Breast epithelium (tissue), 4 donors: Measurements from ENCODE around the gene ALKBH1. TPM values are rescaled to one million over a fixed set of nuclear protein-coding genes. Genes with fewer than 3 reads are reported as not detected.
"Not testable (repeated sequence)": the region's sequence is repeated elsewhere in the genome, so short reads cannot be mapped to it uniquely, and the experiment has no call there.

Experiments used
- DNase-seq, 2 donors: peaks; one replicate each; pipeline ENCODE4 v3.0.0-alpha.2; 2019; ENCODE audit warnings: low spot score in 2 of 2
- H3K27ac ChIP-seq, 2 donors: fragments of 200-600 bp; sonication (generic) in 1 of 2; one replicate each; pipeline ENCODE4 v1.5.1; 2016 to 2019; ENCODE audit warnings: mild to moderate bottlenecking in 1 of 2
- H3K27me3 ChIP-seq, 2 donors: fragments of 200-600 bp; sonication (generic) in 1 of 2; one replicate each; pipeline versions ENCODE4 v1.5.1 to v1.6.0; 2017 to 2019; ENCODE audit warnings: control low read depth in 1 of 2, mild to moderate bottlenecking in 1 of 2
- H3K36me3 ChIP-seq: fragments of 200-600 bp; one replicate; pipeline ENCODE4 v1.5.1; 2019
- H3K4me1 ChIP-seq, 2 donors: fragments of 200-600 bp; sonication (generic); one replicate each; pipeline ENCODE4 v1.5.1; 2016 to 2019; ENCODE audit warnings: control low read depth in 1 of 2
- H3K4me3 ChIP-seq, 3 donors: fragments of 200-600 bp; sonication (generic); 1 replicate in 2 of 3; 2 replicates in 1 of 3; pipeline ENCODE4 v1.5.1; 2016 to 2019; ENCODE audit warnings: mild to moderate bottlenecking in 3 of 3, moderate library complexity in 2 of 3
- H3K9me3 ChIP-seq, 2 donors: fragments of 200-600 bp; sonication (generic) in 1 of 2; one replicate each; pipeline ENCODE4 v1.5.1; 2016 to 2019; ENCODE audit warnings: control low read depth in 1 of 2
- POLR2A ChIP-seq: fragments of 450-650 bp; IDR thresholded peaks from one replicate; pipeline ENCODE4 v1.6.1; 2016; ENCODE audit warnings: antibody characterized with exemption, mild to moderate bottlenecking, moderate library complexity
- POLR2AphosphoS5 ChIP-seq, 3 donors: sonication (generic); formaldehyde crosslinking; IDR thresholded peaks; one replicate each; pipeline ENCODE4 v1.6.1; 2017; ENCODE audit warnings: antibody characterized with exemption in 3 of 3
- intact Hi-C: fragments of 100-400 bp; cut with DNase I; formaldehyde crosslinking; loops from one replicate; pipeline ENCODE4 v1.15.1; 2023; ENCODE audit warnings: low total_unique reads
- total RNA-seq, 3 donors: library from RNA; depleted of rRNA; stranded (reverse); fragments of >200 nt; gene quantifications; one replicate each; pipeline ENCODE4 v1.1.0, GENCODE V29; 2016
- TF ChIP-seq, protein P1 (sequence below), 3 donors: fragments of 450-650 bp; IDR thresholded peaks; one replicate each; pipeline ENCODE4 v1.5.1; 2016 to 2017; ENCODE audit warnings: antibody characterized with exemption in 3 of 3, mild to moderate bottlenecking in 3 of 3, moderate library complexity in 3 of 3

Gene ALKBH1
- total RNA-seq, 3 donors from 2014 or later = 5.6 to 17.0 (median 12.8) TPM

DNA sequence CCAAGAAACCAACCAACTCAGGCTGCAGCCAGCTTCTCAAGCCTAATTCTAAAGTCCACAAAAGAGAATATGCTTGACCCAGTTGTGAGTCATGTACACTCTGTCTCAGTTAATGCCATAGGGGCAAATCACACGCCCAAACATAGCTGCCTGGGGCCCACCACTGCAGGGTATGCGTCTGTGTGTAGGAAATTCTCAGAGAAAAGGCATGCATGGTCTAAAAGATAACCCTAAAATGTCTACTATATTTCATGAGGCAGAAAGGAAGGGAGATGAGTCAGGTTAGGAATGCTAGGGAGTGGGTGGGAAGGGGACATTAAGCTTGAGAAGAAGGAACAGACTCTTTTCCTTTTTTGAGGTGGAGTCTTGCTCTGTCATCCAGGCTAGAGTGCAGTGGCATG lies 69.1 kb downstream of the ALKBH1 start:
- no peaks in the 10 kb centered on the region for H3K36me3 ChIP-seq
- no peak for DNase-seq
- H3K9me3 ChIP-seq = peaks cover 0 to 5% of the 10 kb centered on the region in 2 donors
- peak overlapping the region in 1 of 2 donors; percentile 25 for H3K27ac ChIP-seq
- no peaks in the 10 kb centered on the region for H3K27me3 ChIP-seq
- TF ChIP-seq, protein P1, sequence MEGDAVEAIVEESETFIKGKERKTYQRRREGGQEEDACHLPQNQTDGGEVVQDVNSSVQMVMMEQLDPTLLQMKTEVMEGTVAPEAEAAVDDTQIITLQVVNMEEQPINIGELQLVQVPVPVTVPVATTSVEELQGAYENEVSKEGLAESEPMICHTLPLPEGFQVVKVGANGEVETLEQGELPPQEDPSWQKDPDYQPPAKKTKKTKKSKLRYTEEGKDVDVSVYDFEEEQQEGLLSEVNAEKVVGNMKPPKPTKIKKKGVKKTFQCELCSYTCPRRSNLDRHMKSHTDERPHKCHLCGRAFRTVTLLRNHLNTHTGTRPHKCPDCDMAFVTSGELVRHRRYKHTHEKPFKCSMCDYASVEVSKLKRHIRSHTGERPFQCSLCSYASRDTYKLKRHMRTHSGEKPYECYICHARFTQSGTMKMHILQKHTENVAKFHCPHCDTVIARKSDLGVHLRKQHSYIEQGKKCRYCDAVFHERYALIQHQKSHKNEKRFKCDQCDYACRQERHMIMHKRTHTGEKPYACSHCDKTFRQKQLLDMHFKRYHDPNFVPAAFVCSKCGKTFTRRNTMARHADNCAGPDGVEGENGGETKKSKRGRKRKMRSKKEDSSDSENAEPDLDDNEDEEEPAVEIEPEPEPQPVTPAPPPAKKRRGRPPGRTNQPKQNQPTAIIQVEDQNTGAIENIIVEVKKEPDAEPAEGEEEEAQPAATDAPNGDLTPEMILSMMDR (IDR thresholded peaks at IDR 0.05) = no peak
- no peak for TF ChIP-seq POLR2A
- no peak for TF ChIP-seq POLR2AphosphoS5 (IDR thresholded peaks at IDR 0.05)
- H3K4me3 ChIP-seq = no peak overlapping the region
- intact Hi-C loops = no loop called here
- H3K4me1 ChIP-seq = no peaks in the 10 kb centered on the region

DNA sequence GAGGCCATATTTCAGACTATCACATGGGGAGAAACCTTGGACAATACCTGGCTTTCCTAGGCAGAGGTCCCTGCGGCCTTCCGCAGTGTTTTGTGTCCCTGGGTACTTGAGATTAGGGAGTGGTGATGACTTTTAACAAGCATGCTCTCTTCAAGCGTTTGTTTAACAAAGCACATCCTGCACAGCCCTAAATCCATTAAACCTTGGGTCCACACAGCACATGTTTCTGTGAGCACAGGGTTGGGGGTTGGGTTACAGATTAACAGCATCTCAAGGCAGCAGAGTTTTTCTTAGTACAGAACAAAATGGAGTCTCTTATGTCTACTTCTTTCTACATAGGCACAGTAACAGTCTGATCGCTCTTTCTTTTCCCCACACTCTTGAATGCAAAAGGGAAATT lies 72.0 kb downstream of the ALKBH1 start:
- intact Hi-C loops, H3K27ac ChIP-seq, H3K27me3 ChIP-seq, DNase-seq, H3K36me3 ChIP-seq, H3K4me1 ChIP-seq, H3K9me3 ChIP-seq, H3K4me3 ChIP-seq: not testable (repeated sequence)

DNA sequence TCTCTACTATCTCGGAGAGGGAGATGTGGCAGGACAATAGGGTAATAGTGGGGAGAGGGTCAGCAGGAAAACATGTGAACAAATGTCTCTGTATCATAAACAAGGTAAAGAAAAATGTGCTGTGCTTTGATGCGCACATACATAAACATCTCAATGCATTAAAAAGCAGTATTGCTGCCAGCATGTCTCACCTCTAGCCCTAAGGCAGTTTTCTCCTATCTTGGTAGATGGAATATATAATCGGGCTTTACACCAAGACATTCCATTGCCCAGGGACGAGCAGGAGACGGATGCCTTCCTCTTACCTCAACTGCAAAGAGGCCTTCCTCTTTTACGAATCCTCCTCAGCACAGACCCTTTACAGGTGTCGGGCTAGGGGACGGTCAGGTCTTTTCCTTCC lies 72.4 kb downstream of the ALKBH1 start:
- DNase-seq, H3K27ac ChIP-seq, H3K4me1 ChIP-seq, H3K27me3 ChIP-seq, H3K4me3 ChIP-seq, H3K9me3 ChIP-seq, intact Hi-C loops, H3K36me3 ChIP-seq: not testable (repeated sequence)

DNA sequence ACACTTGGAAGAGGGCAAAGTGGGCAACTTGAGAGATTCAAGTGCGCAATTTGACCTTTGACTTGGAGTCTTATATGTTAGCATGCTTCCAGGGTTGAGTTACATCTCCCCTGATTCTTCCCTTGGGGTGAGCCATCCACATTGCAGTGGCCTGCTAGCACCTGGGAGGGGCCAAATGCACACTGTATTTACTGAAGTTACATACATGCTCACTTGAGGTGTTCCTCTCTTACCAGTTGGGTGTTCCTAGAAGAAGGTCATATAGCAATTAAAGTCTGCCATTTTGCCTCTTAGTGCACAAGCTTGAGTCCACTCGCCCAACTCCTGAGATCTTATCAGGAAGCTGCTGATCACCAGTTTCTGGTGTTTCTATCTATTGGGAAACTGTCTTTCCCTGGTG lies 77.7 kb downstream of the ALKBH1 start:
- Histone ChIP-seq H3K4me3 (no peak overlapping the region), H3K27me3 (no peaks in the 10 kb centered on the region), H3K27ac (no peak overlapping the region), H3K36me3 (no peaks in the 10 kb centered on the region), H3K4me1 (no peaks in the 10 kb centered on the region), H3K9me3 (no peaks in the 10 kb centered on the region)
- DNase-seq = no peak
- TF ChIP-seq POLR2AphosphoS5 (IDR thresholded peaks at IDR 0.05) = no peak
- TF ChIP-seq POLR2A = no peak
- TF ChIP-seq, protein P1 (IDR thresholded peaks at IDR 0.05) = no peak
- intact Hi-C loops = no loop called here

DNA sequence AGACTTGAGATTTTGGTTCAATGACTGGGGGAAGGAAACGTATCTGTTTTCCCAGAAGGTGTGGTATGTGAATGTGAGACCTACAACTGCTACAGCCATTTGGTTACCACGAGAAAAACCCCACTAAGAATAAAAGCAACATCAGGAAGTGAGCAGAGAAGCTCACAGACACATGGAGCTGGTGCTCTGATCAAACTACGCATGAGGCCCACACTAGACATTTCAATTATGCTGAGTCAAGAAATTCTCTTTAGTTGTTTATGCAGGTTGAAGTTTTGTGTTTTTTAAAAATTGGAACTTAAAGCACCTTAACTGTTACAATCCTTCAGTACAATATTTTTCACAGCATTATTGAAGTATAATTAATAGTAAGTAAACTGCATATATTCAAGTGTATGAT lies 82.5 kb downstream of the ALKBH1 start:
- Histone ChIP-seq H3K9me3 (no peaks in the 10 kb centered on the region), H3K4me3 (no peak overlapping the region), H3K27me3 (no peaks in the 10 kb centered on the region), H3K4me1 (no peaks in the 10 kb centered on the region), H3K36me3 (no peaks in the 10 kb centered on the region), H3K27ac (no peak overlapping the region)
- intact Hi-C loops = no loop called here
- TF ChIP-seq POLR2A = no peak
- TF ChIP-seq POLR2AphosphoS5 (IDR thresholded peaks at IDR 0.05) = no peak
- TF ChIP-seq, protein P1 (IDR thresholded peaks at IDR 0.05) = no peak
- DNase-seq = no peak

DNA sequence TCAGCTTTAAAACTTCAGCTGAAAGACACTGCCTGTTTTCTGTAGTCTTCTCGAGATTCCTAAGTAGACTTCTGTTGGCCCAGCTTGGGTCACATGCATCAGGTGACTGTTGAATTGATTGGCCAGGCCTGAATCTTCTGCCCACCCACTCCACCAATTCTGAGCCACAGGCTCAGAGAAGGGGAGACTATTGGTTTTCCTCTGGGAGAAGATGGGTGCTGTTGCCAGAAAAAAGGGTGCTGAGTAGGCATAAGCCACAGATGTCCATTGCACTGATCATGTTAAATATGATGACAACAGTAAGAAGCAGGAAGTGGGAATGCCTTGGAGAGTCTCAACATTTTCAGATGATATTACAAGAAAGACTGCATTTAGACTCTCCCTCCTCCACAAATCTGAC lies 84.6 kb downstream of the ALKBH1 start:
- intact Hi-C loops = no loop called here
- Histone ChIP-seq H3K27me3 (no peaks in the 10 kb centered on the region), H3K36me3 (no peaks in the 10 kb centered on the region), H3K9me3 (no peaks in the 10 kb centered on the region), H3K4me3 (no peak overlapping the region), H3K27ac (no peak overlapping the region), H3K4me1 (no peaks in the 10 kb centered on the region)
- TF ChIP-seq POLR2A (no peak), POLR2AphosphoS5 (IDR thresholded peaks at IDR 0.05) (no peak)
- TF ChIP-seq, protein P1 (IDR thresholded peaks at IDR 0.05) = no peak
- DNase-seq = no peak

Other genes with a start within 250 kb of the ALKBH1 start
- gene AHSA1, start 249.9 kb downstream of the ALKBH1 start, total RNA-seq = 100 to 1,000 TPM in 2 of 3 donors, 10 to 100 TPM in 1; 81.0 to 121 (median 110) TPM
- gene ISM2, start 209.2 kb downstream of the ALKBH1 start, total RNA-seq = under 1 TPM in 2 of 3 donors, not detected in 1; 0.32 to 0.59 TPM
- gene SPTLC2, start 91.4 kb downstream of the ALKBH1 start, total RNA-seq = 10 to 100 TPM; 31.2 to 47.2 (median 42.6) TPM
- 100 to 1,000 TPM; 101 to 156 (median 153) TPM for gene SLIRP, start 80 bp upstream of the ALKBH1 start, total RNA-seq
- 10 to 100 TPM; 48.3 to 58.2 (median 54.4) TPM for gene SNW1, start 53.1 kb upstream of the ALKBH1 start, total RNA-seq
- 1 to 10 TPM; 4.6 to 8.3 (median 4.9) TPM for gene ADCK1, start 92.1 kb upstream of the ALKBH1 start, total RNA-seq